NCI-H446 (cell line): ENCODE results near the gene TMEM225.
"Not testable (repeated sequence)": the region's sequence is repeated elsewhere in the genome, so short reads cannot be mapped to it uniquely, and the experiment has no call there.

Source experiments
- DNase-seq, 2 experiments: peaks; one replicate each; lab custom pipeline; 2025; lab: John Stamatoyannopoulos, UW

Gene TMEM225, protein sequence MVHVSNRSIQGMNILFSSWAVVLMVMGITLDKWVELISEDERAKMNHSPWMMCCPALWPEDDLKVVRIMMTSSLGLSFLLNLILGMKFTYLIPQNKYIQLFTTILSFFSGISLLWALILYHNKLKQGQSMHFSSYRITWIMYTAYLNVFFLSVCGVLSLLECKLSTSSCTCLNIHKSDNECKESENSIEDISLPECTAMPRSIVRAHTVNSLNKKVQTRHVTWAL

GRCh38 chr11:123885570-123885969, at the start of gene TMEM225:
Gene TMEM225, minus strand, starts transcription at chr11:123885670. Its CDS starts 245 bp downstream, at chr11:123885425.
- no peak for DNase-seq

DNA sequence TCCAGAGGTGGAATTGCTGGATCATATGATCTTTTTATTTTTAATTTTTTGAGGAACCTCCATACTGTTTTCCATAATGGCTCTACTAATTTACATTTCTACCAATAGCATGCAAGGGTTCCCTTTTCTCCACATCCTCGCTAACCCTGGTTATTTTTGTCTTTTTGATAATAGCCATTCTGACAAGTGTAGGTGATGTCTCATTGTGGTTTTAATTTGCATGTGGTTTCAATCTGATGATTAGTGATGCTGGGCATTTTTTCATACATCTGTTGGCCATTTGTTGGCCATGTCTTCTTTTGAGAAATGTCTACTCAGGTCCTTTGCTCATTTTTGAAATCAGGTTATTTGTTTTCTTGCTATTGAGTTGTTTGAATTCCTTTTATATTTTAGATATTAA, 38.6 kb upstream of the TMEM225 start:
- no peak for DNase-seq

- no peak for DNase-seq
These were observed 35.5 kb upstream of the TMEM225 start for GRCh38 chr11:123920943-123921342.

DNA sequence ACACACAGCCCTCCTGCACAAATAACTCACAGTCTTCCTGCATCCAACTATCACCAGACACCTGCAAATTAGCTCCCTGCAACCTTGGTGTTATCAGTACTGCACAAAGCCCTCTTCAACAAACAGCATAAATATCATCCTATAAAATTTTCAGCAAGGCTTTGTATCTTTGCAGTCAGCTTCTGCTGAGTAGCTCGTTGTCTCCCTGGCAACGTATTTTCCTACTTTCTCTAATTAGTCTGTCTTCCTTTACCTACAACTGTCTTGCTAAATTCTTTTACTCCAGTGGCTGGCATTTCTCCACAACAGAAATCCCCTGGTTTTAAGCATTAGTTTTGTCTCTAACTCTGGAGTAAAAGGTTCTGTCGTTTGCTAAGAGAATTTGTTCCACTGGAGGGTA, 20.4 kb upstream of the TMEM225 start:
- DNase-seq = no peak

- no peak for DNase-seq
These were observed 19.5 kb upstream of the TMEM225 start for GRCh38 chr11:123904932-123905331.

DNA sequence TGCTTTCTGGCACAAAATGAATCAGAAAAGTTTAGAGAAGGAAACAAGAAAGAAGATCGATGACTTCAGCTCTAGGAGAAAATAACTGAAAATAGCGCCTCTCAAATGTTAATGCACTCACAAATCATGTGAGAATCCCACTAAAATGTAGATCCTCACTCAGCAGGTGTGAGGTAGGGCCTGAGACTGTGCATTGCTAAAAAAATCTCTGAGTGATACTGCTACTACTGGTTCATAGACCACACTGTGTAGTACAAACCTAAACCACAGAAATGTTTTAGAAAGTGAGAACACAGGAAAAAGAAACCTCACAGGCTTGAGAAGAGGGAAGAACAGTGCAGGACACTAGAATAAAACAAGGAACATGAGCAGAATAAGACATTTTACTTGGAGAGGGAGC, 18.5 kb upstream of the TMEM225 start:
- no peak for DNase-seq

- DNase-seq = no peak
These were observed 16.4 kb upstream of the TMEM225 start, which contains the start of gene OR8D4 for GRCh38 chr11:123901867-123902266. Gene OR8D4, plus strand, starts transcription at chr11:123902167. Its CDS starts 4,265 bp downstream, at chr11:123906432.

GRCh38 chr11:123899792-123900191, 14.3 kb upstream of the TMEM225 start:
- DNase-seq = no peak

DNA sequence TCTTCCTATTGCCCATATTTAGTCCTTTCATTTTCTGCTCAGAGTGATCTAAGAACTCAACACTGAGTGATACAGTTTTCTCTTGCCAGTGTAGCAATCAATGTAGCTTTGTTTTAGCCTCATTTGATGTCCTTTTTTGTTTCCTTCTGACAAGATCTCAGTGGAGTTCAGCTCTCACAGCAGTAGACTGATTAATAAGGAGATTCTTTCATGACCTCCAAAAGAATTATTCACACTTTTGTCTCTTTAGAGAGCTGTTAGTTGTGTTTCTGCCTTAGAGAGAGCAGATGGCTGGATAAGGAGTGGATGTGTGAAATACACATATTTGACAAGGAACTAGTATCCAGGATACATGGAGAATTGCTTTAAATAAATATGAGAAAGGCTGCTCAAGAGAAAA, 6.6 kb upstream of the TMEM225 start:
- DNase-seq = no peak

GRCh38 chr11:123880912-123881311, 4.6 kb downstream of the TMEM225 start:
- no peak for DNase-seq

GRCh38 chr11:123867795-123868194, 17.7 kb downstream of the TMEM225 start:
- DNase-seq = not testable (repeated sequence)

DNA sequence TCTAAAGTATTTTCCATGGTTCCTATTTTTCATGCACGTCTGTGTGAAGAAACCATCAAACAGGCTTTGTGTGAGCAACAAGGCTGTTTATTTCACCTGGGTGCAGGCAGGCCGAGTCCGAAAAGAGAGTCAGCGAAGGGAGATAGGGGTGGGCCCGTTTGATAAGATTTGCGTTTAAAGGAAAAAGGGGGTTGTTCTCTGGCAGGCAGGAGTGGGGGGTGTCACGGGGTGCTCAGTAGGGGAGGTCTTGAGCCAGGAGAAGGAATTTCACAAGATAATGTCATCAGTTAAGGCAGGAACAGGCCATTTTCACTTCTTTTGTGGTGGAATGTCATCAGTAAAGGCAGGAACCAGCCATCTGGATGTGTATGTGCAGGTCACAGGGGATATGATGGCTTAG, 20.2 kb downstream of the TMEM225 start:
- DNase-seq = not testable (repeated sequence)

DNA sequence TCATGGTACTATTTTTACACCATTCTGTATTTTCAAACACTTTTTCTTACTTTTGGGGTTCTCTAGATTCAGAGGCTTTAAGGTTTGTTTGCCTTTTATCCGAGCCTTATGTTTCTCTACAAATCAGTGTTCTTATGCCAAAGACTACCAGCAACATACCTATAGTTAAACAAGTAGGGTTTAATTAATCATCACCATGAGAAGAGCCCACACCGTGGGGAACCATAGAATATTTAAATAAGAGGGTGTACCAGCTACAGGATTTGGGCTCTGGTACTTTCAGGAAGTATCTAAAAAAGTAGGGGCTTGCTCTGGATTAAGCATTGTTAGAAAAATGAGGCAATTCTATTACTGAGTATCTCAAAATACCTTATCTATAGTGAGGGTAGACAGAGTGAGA, 25.7 kb downstream of the TMEM225 start:
- no peak for DNase-seq

- no peak for DNase-seq
These were observed 29.0 kb downstream of the TMEM225 start for GRCh38 chr11:123856444-123856843.

DNA sequence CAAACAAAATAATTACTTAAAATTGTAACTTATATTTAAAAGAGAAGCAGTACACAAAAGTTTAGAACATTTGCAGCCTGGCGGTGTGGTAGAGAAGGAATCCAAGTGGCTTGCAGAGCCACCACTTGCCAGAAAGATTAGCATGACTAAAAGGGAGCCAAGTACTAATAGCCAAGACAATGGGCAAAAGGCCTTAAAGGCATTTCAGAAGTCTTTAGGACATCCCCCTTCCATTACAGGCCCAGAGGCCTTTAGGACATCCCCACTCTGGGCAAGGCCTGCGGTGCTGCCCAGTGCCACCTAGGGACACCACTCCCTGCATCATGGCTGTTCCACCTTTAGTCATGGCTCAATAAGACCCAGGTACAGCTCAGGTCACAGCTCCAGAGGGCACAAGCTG, 32.4 kb downstream of the TMEM225 start:
- DNase-seq = no peak

- no peak for DNase-seq
These were observed 33.1 kb downstream of the TMEM225 start for GRCh38 chr11:123852321-123852720.

GRCh38 chr11:123851110-123851509, 34.4 kb downstream of the TMEM225 start:
- DNase-seq = no peak

- no peak for DNase-seq
These were observed 44.3 kb downstream of the TMEM225 start for GRCh38 chr11:123841174-123841573.

GRCh38 chr11:123839131-123839530, 46.3 kb downstream of the TMEM225 start:
- DNase-seq = no peak

GRCh38 chr11:123838659-123839058, 46.8 kb downstream of the TMEM225 start:
- no peak for DNase-seq

DNA sequence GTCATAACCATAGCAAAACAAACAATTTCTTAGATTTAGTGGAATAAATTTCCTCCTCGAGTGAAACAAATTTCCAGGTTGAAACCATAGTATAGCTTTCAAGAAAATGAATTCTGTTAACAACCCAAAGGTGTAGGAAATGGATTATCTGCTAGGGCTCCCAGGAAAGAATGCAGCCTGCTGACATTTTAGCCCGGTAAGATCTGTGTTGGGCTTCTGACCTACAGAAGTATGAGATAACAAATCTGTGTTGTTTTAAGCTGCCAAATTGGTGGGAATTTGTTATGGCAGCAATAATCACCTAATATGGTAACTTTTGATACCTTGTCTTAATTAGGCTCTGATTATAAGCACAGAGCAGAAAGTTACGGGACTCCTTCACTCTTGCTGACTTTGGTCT, 47.3 kb downstream of the TMEM225 start:
- no peak for DNase-seq

GRCh38 chr11:123833095-123833494, 52.4 kb downstream of the TMEM225 start:
- no peak for DNase-seq
